GM19397 (cell line): ENCODE measurements around the gene CTNNBL1.
"Not testable (repeated sequence)": the region's sequence is repeated elsewhere in the genome, so short reads cannot be mapped to it uniquely, and the experiment has no call there.

Experiments used
- ATAC-seq: cut with Tn5 transposase; IDR thresholded peaks from one replicate; pipeline ENCODE4 v1.9.1; 2021; ENCODE audit warnings: mild to moderate bottlenecking, moderate library complexity; ENCODE audit not compliant: unreplicated experiment

Gene CTNNBL1

GRCh38 chr20:37704955-37705354 is 11.1 kb downstream of the CTNNBL1 start:
- no peak for ATAC-seq

GRCh38 chr20:37706298-37706697 is 12.5 kb downstream of the CTNNBL1 start:
- ATAC-seq: no peak

- ATAC-seq: no peak
These were observed 17.2 kb downstream of the CTNNBL1 start for GRCh38 chr20:37711001-37711400.

GRCh38 chr20:37711994-37712964 is 18.4 kb downstream of the CTNNBL1 start:
- ATAC-seq: no peak

GRCh38 chr20:37713396-37713795 is 19.6 kb downstream of the CTNNBL1 start:
- ATAC-seq: no peak

GRCh38 chr20:37714978-37715672 is 21.3 kb downstream of the CTNNBL1 start:
- ATAC-seq: no peak

- no peak for ATAC-seq
These were observed 27.9 kb downstream of the CTNNBL1 start for GRCh38 chr20:37721751-37722150.

GRCh38 chr20:37722312-37722711 is 28.5 kb downstream of the CTNNBL1 start:
- not testable (repeated sequence) for ATAC-seq

GRCh38 chr20:37723668-37724067 is 29.8 kb downstream of the CTNNBL1 start:
- no peak for ATAC-seq

GRCh38 chr20:37725165-37725564 is 31.3 kb downstream of the CTNNBL1 start:
- ATAC-seq: no peak

GRCh38 chr20:37725855-37726254 is 32.0 kb downstream of the CTNNBL1 start:
- ATAC-seq: no peak

- ATAC-seq: no peak
These were observed 32.5 kb downstream of the CTNNBL1 start for GRCh38 chr20:37726321-37726720.

- no peak for ATAC-seq
These were observed 33.4 kb downstream of the CTNNBL1 start for GRCh38 chr20:37726971-37727956.

GRCh38 chr20:37727957-37728634 is 34.3 kb downstream of the CTNNBL1 start:
- no peak for ATAC-seq

GRCh38 chr20:37728635-37728983 is 34.8 kb downstream of the CTNNBL1 start:
- ATAC-seq: no peak

- ATAC-seq: no peak
These were observed 35.6 kb downstream of the CTNNBL1 start for GRCh38 chr20:37729452-37729851.

GRCh38 chr20:37729909-37730308 is 36.1 kb downstream of the CTNNBL1 start:
- no peak for ATAC-seq

GRCh38 chr20:37733416-37733815 is 39.6 kb downstream of the CTNNBL1 start:
- no peak for ATAC-seq

- no peak for ATAC-seq
These were observed 40.6 kb downstream of the CTNNBL1 start for GRCh38 chr20:37734228-37734985.

GRCh38 chr20:37735541-37735940 is 41.7 kb downstream of the CTNNBL1 start:
- no peak for ATAC-seq
